Psoas muscle (tissue), 8 donors: ENCODE data around the gene PRDX3. TPM values are rescaled to one million over a fixed set of nuclear protein-coding genes. Genes with fewer than 3 reads are reported as not detected.

Source experiments
- ATAC-seq, 4 donors: fragments of 200-7000 bp; cut with Tn5 transposase; one replicate each; pipeline ENCODE4 v1.9.1; 2020; ENCODE audit warnings: moderate library complexity in 3 of 4, mild to moderate bottlenecking in 2 of 4
- DNase-seq, 2 donors: peaks; one replicate each; pipeline ENCODE4 v3.0.0-alpha.2; 2020
- H3K27ac ChIP-seq: fragments of 200-600 bp; one replicate; pipeline ENCODE4 v1.8.0; 2022
- H3K27me3 ChIP-seq, 3 donors: fragments of 200-600 bp in 1 of 3; one replicate each; pipeline versions ENCODE4 v1.6.1 to v1.8.0; 2013 to 2022; ENCODE audit warnings: low read length in 2 of 3, mild to moderate bottlenecking in 2 of 3, moderate library complexity in 1 of 3; ENCODE audit not compliant: insufficient read depth in 3 of 3
- H3K36me3 ChIP-seq, 2 donors: fragments of 200-600 bp in 1 of 2; one replicate each; pipeline versions ENCODE4 v1.6.1 to v1.8.0; 2013 to 2022; ENCODE audit warnings: low read depth in 1 of 2, mild to moderate bottlenecking in 1 of 2, moderate library complexity in 1 of 2; ENCODE audit not compliant: insufficient read depth in 1 of 2
- H3K4me1 ChIP-seq: fragments of 200-600 bp; one replicate; pipeline ENCODE4 v1.8.0; 2022
- H3K4me3 ChIP-seq: fragments of 200-600 bp; one replicate; pipeline ENCODE4 v1.8.0; 2022; ENCODE audit warnings: mild to moderate bottlenecking
- H3K9me3 ChIP-seq: fragments of 200-600 bp; one replicate; pipeline ENCODE4 v1.8.0; 2022
- WGBS, 3 donors: extraction: QIAGEN DNeasy Blood & Tissue Kit; methylation state at CpG; one replicate each; pipeline versions ENCODE4 v1.1.6 to v1.1.7; 2013; 5-methylcytosine and 5-hydroxymethylcytosine counted together
- intact Hi-C, 2 donors: fragments of 100-400 bp; cut with DNase I; formaldehyde crosslinking; loops; one replicate each; pipeline versions ENCODE4 v1.11.0 to v1.14.2; 2022
- polyA plus RNA-seq, 3 donors: library from polyadenylated mRNA; stranded (reverse); fragments of 200-250 nt; gene quantifications; one replicate each; pipeline ENCODE4 v1.2.3, GENCODE V29; 2013
- total RNA-seq, 4 donors: library from RNA; stranded (reverse); fragmentation: NEBNext Ultra II Directional in 2 of 4; extraction: Animal tissue kit (Norgen Biotek cat#: 25700) in 2 of 4; gene quantifications; one replicate each; pipeline versions ENCODE4 v1.2.1 to v1.2.4, GENCODE V29; 2021 to 2023
- TF ChIP-seq, protein P1 (sequence below): fragments of 200-600 bp; IDR thresholded peaks from one replicate; pipeline ENCODE4 v1.8.0; 2022; ENCODE audit warnings: antibody characterized with exemption
- donor health status: healthy with polysubstance abuse.
- donor health status: DM: no; HTN: no; CAD: no; lungs with moderate emphysema.
- donor health status: Bipolar disorder and iron deficiency.
- donor health status: healthy.
- donor health status: DM: yes; HTN: yes; CAD: no.
- donor health status: DM: no; HTN: no; CAD: no.
- donor health status: DM: no; HTN: no; CAD: no.
- donor health status: DM: yes; HTN: yes; CAD: no.

PRDX3 gene
- total and polyA plus RNA-seq, 7 donors, result 182 to 331 (median 201) TPM

DNA sequence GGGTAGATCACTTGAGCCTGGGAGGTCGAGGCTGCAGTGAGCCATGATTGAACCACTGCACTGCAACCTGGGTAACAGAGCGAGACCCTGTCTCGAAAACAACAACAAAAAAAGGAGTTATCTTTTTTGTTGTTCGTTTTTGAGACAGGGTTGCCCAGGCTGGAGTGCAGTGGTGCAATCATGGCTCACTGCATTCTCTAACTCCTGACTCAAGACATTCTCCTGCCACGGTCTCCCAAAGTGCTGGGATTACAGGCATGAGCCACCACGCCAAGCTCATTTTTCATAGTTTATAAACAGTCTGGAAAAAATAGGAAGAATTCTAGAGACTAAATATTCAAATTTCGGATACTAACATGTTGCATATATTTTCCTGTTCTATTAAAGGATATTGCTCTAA lies 42.5 kb downstream of the PRDX3 start:
- peaks cover 9% of the 10 kb centered on the region for H3K4me1 ChIP-seq

DNA sequence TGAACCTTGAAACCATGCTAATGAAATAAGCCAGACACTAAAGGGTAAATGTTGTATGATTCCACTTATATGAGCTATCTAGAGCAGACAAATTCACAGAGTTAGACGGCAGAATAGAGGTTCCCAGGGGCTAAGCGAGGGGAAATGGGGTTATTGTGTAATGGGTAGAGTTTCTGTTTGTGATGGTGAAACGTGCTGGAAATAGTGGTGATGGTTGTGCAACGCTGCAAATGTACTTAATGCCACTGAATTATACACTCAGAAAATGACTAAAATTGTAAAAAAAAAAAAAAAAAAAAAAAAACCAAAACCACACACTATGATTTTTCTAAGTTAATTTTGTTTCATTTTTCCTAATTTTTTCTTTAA lies 43.1 kb downstream of the PRDX3 start:
- intact Hi-C loops, result no loop called here
- no peak overlapping the region for H3K27ac ChIP-seq
- H3K27me3 ChIP-seq, result no peaks in the 10 kb centered on the region
- ATAC-seq (peak in 1 of 4 donors; percentile 11), DNase-seq (no peak)
- TF ChIP-seq, protein P1, sequence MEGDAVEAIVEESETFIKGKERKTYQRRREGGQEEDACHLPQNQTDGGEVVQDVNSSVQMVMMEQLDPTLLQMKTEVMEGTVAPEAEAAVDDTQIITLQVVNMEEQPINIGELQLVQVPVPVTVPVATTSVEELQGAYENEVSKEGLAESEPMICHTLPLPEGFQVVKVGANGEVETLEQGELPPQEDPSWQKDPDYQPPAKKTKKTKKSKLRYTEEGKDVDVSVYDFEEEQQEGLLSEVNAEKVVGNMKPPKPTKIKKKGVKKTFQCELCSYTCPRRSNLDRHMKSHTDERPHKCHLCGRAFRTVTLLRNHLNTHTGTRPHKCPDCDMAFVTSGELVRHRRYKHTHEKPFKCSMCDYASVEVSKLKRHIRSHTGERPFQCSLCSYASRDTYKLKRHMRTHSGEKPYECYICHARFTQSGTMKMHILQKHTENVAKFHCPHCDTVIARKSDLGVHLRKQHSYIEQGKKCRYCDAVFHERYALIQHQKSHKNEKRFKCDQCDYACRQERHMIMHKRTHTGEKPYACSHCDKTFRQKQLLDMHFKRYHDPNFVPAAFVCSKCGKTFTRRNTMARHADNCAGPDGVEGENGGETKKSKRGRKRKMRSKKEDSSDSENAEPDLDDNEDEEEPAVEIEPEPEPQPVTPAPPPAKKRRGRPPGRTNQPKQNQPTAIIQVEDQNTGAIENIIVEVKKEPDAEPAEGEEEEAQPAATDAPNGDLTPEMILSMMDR, result no peak
- no peaks in the 10 kb centered on the region for H3K9me3 ChIP-seq
- 65 to 73% (median 71%) methylated on average over 4 of the region's 4 CpGs for WGBS, 3 donors
- peaks cover 9% of the 10 kb centered on the region for H3K4me1 ChIP-seq
- H3K36me3 ChIP-seq, result peaks cover 0 to 55% of the 10 kb centered on the region in 2 donors
- H3K4me3 ChIP-seq, result no peak overlapping the region

More for the DNA sequence above, 42.5 kb downstream of the PRDX3 start:
- Histone ChIP-seq H3K4me3 (no peak overlapping the region), H3K9me3 (no peaks in the 10 kb centered on the region), H3K36me3 (peaks cover 0 to 55% of the 10 kb centered on the region in 2 donors), H3K27ac (no peak overlapping the region), H3K27me3 (no peaks in the 10 kb centered on the region)
- intact Hi-C loops, result no loop called here
- DNase-seq, result no peak
- WGBS, 3 donors, result 79 to 92% (median 87%) methylated on average over 7 of the region's 7 CpGs
- TF ChIP-seq, protein P1, result no peak
- ATAC-seq, result no peak

DNA sequence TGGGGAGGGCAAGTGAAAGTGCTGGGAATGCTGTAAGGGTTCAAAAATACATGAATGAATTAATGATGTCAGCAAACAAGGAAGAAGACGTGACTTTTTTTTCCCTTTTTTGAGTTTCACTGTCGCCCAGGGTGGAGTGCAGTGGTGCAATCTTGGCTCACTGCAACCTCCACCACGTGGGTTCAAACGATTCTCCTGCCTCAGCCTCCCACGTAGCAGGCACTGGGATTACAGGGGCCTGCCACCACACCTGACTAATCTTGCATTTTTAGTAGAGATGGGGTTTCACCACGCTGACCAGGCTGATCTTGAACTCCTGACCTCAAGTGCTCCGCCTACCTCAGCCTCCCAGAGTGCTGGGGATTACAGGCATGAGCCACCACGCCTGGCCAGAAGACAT lies 44.7 kb downstream of the PRDX3 start:
- H3K27me3 ChIP-seq, result no peaks in the 10 kb centered on the region
- H3K4me1 ChIP-seq, result peaks cover 9% of the 10 kb centered on the region
- no peak overlapping the region for H3K27ac ChIP-seq
- H3K4me3 ChIP-seq, result no peak overlapping the region
- H3K36me3 ChIP-seq, result peaks cover 0 to 60% of the 10 kb centered on the region in 2 donors
- DNase-seq (no peak), ATAC-seq (no peak)
- no peaks in the 10 kb centered on the region for H3K9me3 ChIP-seq
- WGBS, 3 donors, result 84 to 89% (median 85%) methylated on average over 8 of the region's 8 CpGs
- TF ChIP-seq, protein P1, result no peak
- intact Hi-C loops, result no loop called here

DNA sequence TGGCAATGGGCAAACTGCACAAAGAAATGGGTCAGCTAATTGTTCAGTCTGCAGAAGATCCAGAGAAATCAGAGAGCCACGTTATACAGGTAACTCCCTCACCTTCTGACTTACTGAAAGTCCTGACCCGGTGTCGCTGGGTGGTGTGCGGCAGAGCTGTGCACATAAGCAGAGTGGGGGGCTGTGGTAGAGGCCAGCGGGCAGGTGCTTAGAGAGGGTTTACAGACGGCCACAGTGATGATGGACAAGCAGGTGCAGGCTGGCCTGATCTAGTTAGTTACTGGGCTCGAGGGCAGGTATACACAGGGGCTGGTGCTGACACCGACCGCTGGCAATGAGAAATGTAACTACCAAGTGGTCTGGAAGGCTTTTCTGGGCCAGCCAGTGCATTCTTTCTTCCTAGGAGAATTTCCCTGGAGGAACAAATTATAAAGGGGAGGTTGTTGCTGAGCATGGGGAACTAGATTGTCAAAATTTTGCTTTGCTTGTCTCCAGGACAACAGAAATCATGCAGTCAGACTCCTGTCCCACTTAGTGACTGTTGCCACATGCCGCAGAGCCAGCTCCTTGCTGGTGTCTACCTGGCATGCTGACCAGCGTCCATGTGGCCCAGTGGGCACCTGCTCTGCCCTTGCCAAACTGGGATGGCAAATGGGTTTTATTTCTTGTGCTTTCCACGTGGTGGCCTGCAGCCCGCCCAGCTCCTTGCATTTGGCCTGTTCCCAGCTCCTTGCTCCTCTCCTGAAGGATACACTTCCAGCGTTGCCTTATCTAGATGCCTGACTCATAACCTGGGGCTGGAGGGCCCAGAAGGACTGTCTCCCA lies 45.9 kb downstream of the PRDX3 start:
- Histone ChIP-seq H3K27me3 (no peaks in the 10 kb centered on the region), H3K9me3 (no peaks in the 10 kb centered on the region), H3K27ac (peak overlapping the region; percentile 3), H3K4me1 (peaks cover 9% of the 10 kb centered on the region), H3K36me3 (peaks cover 0 to 70% of the 10 kb centered on the region in 2 donors), H3K4me3 (no peak overlapping the region)
- TF ChIP-seq, protein P1, result no peak
- WGBS, 3 donors, result 76 to 78% (median 76%) methylated on average over 14 of the region's 14 CpGs
- ATAC-seq (peak; percentile 42 to 57 (median 54)), DNase-seq (no peak)
- intact Hi-C loops, result no loop called here
